ENCODE data around the gene FKBP8. TPM values are rescaled to one million over a fixed set of nuclear protein-coding genes. Genes with fewer than 3 reads are reported as not detected.
"Not testable (repeated sequence)": the region's sequence is repeated elsewhere in the genome, so short reads cannot be mapped to it uniquely, and the experiment has no call there.

Gene FKBP8
- polyA plus RNA-seq, 1 donor (not counting 4 experiments of a cell fraction or from before 2014, with no cell fraction given), result 115 TPM

GRCh38 chr19:18526316-18526715 is 17.1 kb downstream of the FKBP8 start:
- H3K79me2 ChIP-seq (ENCODE audit: control insufficient read depth, insufficient read depth, low read length), result peaks cover 6% of the 10 kb centered on the region
- H3K4me2 ChIP-seq (ENCODE audit: control insufficient read depth, extremely low read depth, insufficient read depth, low read depth, low read length), result peak overlapping the region; percentile 51
- FAIRE-seq (peak; percentile 100), DNase-seq (ENCODE audit: low read depth, low spot score) (peak; percentile 86)
- no peaks in the 10 kb centered on the region for H3K9me3 ChIP-seq (ENCODE audit: control insufficient read depth, low read depth, low read length)
- dilution Hi-C loops (cut with MboI; ENCODE audit: extremely low pct_ligation_motif_present, low sequenced_read_pairs), result no loop called here
- peaks cover under 1% of the 10 kb centered on the region in 2 experiments for H3K36me3 ChIP-seq (ENCODE audit: control insufficient read depth in 2 of 2, extremely low read depth in 1 of 2, insufficient read depth in 2 of 2, low read length in 2 of 2)
- H3K4me1 ChIP-seq (ENCODE audit: control insufficient read depth, extremely low read depth, insufficient read depth, low read length), result peaks cover 18% of the 10 kb centered on the region
- no peak for TF ChIP-seq CTCF (optimal IDR thresholded peaks at IDR 0.05 in 1 of 3, IDR thresholded peaks at IDR 0.05 in 1 of 3, conservative IDR thresholded peaks at IDR 0.05 in 1 of 3; ENCODE audit: extremely low read depth in 1 of 3, insufficient read depth in 2 of 3, low read length in 3 of 3)
- no peak for TF ChIP-seq EZH2 (IDR thresholded peaks at IDR 0.05; ENCODE audit: low read length)
- H3K27me3 ChIP-seq (ENCODE audit: control insufficient read depth, extremely low read depth, insufficient read depth, low read length), result no peaks in the 10 kb centered on the region
- no peaks in the 10 kb centered on the region for H3K9me1 ChIP-seq (ENCODE audit: control insufficient read depth, extremely low read depth, insufficient read depth, low read length)
- H3K4me3 ChIP-seq (ENCODE audit: control insufficient read depth in 2 of 3, extremely low read depth in 1 of 3, insufficient read depth in 2 of 3, low read depth in 1 of 3, low read length in 3 of 3), result no peak overlapping the region
- H3K9ac ChIP-seq (ENCODE audit: control insufficient read depth, extremely low read depth, insufficient read depth, low read length), result no peak overlapping the region
- peak overlapping the region; percentile 87 for H2AFZ ChIP-seq (ENCODE audit: control insufficient read depth, low read length)
- no peaks in the 10 kb centered on the region for H4K20me1 ChIP-seq (ENCODE audit: control insufficient read depth, extremely low read depth, insufficient read depth, low read length)
- peak overlapping the region; percentile 43 for H3K27ac ChIP-seq (ENCODE audit: control insufficient read depth, insufficient read depth, low read length)

- Histone ChIP-seq H3K4me1 (ENCODE audit: control insufficient read depth, extremely low read depth, insufficient read depth, low read length) (peaks cover 31% of the 10 kb centered on the region), H3K36me3 (ENCODE audit: control insufficient read depth in 2 of 2, extremely low read depth in 1 of 2, insufficient read depth in 2 of 2, low read length in 2 of 2) (peaks cover 0 to 3% of the 10 kb centered on the region in 2 experiments), H3K4me2 (ENCODE audit: control insufficient read depth, extremely low read depth, insufficient read depth, low read depth, low read length) (no peak overlapping the region), H2AFZ (ENCODE audit: control insufficient read depth, low read length) (no peak overlapping the region), H3K9me3 (ENCODE audit: control insufficient read depth, low read depth, low read length) (no peaks in the 10 kb centered on the region), H3K4me3 (ENCODE audit: control insufficient read depth in 2 of 3, extremely low read depth in 1 of 3, insufficient read depth in 2 of 3, low read depth in 1 of 3, low read length in 3 of 3) (no peak overlapping the region), H3K9me1 (ENCODE audit: control insufficient read depth, extremely low read depth, insufficient read depth, low read length) (no peaks in the 10 kb centered on the region), H4K20me1 (ENCODE audit: control insufficient read depth, extremely low read depth, insufficient read depth, low read length) (peaks cover 2% of the 10 kb centered on the region), H3K79me2 (ENCODE audit: control insufficient read depth, insufficient read depth, low read length) (peaks cover 29% of the 10 kb centered on the region), H3K9ac (ENCODE audit: control insufficient read depth, extremely low read depth, insufficient read depth, low read length) (no peak overlapping the region), H3K27ac (ENCODE audit: control insufficient read depth, insufficient read depth, low read length) (no peak overlapping the region), H3K27me3 (ENCODE audit: control insufficient read depth, extremely low read depth, insufficient read depth, low read length) (no peaks in the 10 kb centered on the region)
- no peak for FAIRE-seq
- dilution Hi-C loops (cut with MboI; ENCODE audit: extremely low pct_ligation_motif_present, low sequenced_read_pairs), result no loop called here
- no peak for TF ChIP-seq CTCF (optimal IDR thresholded peaks at IDR 0.05 in 1 of 3, IDR thresholded peaks at IDR 0.05 in 1 of 3, conservative IDR thresholded peaks at IDR 0.05 in 1 of 3; ENCODE audit: extremely low read depth in 1 of 3, insufficient read depth in 2 of 3, low read length in 3 of 3)
- TF ChIP-seq EZH2 (IDR thresholded peaks at IDR 0.05; ENCODE audit: low read length), result no peak
- no peak for DNase-seq (ENCODE audit: low read depth, low spot score)
These were observed 19.5 kb downstream of the FKBP8 start for GRCh38 chr19:18523841-18524240.

- dilution Hi-C loops (cut with MboI; ENCODE audit: extremely low pct_ligation_motif_present, low sequenced_read_pairs); H3K9me3 ChIP-seq (ENCODE audit: control insufficient read depth, low read depth, low read length); DNase-seq (ENCODE audit: low read depth, low spot score); H3K36me3 ChIP-seq (ENCODE audit: control insufficient read depth in 2 of 2, extremely low read depth in 1 of 2, insufficient read depth in 2 of 2, low read length in 2 of 2); H3K27me3 ChIP-seq (ENCODE audit: control insufficient read depth, extremely low read depth, insufficient read depth, low read length); H4K20me1 ChIP-seq (ENCODE audit: control insufficient read depth, extremely low read depth, insufficient read depth, low read length); H3K9me1 ChIP-seq (ENCODE audit: control insufficient read depth, extremely low read depth, insufficient read depth, low read length); FAIRE-seq; H3K4me3 ChIP-seq (ENCODE audit: control insufficient read depth in 2 of 3, extremely low read depth in 1 of 3, insufficient read depth in 2 of 3, low read depth in 1 of 3, low read length in 3 of 3): not testable (repeated sequence)
- H3K4me1 ChIP-seq (ENCODE audit: control insufficient read depth, extremely low read depth, insufficient read depth, low read length), result peaks cover 34% of the 10 kb centered on the region
- peak overlapping the region; percentile 58 for H3K9ac ChIP-seq (ENCODE audit: control insufficient read depth, extremely low read depth, insufficient read depth, low read length)
- peaks cover 38% of the 10 kb centered on the region for H3K79me2 ChIP-seq (ENCODE audit: control insufficient read depth, insufficient read depth, low read length)
- H3K27ac ChIP-seq (ENCODE audit: control insufficient read depth, insufficient read depth, low read length), result peak overlapping the region; percentile 81
- H2AFZ ChIP-seq (ENCODE audit: control insufficient read depth, low read length), result peak overlapping the region; percentile 51
- H3K4me2 ChIP-seq (ENCODE audit: control insufficient read depth, extremely low read depth, insufficient read depth, low read depth, low read length), result peak overlapping the region; percentile 66
These were observed 20.4 kb downstream of the FKBP8 start for GRCh38 chr19:18522862-18523440.

Data from keratinocyte (primary cell).